ENCODE data around the gene SERPINB1. TPM values are rescaled to one million over a fixed set of nuclear protein-coding genes. Genes with fewer than 3 reads are reported as not detected.

Gene SERPINB1
- total RNA-seq, 1 experiment from 2014 or later: 18.4 TPM

- H3K36me3 Mint-ChIP-seq (ENCODE audit: insufficient read depth in 1 of 3, low read depth in 3 of 3): peaks cover 3 to 7% (median 5%) of the 10 kb centered on the region in 3 experiments; a peak in 3 of 7 replicates
- Histone ChIP-seq H3K4me2 (ENCODE audit: insufficient read depth, insufficient read length, low read length) (peak overlapping the region; percentile 73), H3K79me1 (ENCODE audit: insufficient read depth, low read depth, low read length, poor library complexity, severe bottlenecking) (no peaks in the 10 kb centered on the region), H4K8ac (replicated peaks; ENCODE audit: insufficient read length, low read depth, low read length) (no peak overlapping the region), H3K4ac (ENCODE audit: low read depth, low read length) (no peak overlapping the region), H3T11ph (ENCODE audit: low read length) (no peak overlapping the region), H2BK12ac (ENCODE audit: insufficient read length, low read depth, low read length) (no peak overlapping the region), H2BK5ac (ENCODE audit: insufficient read length, low read length) (no peak overlapping the region), H3K23ac (ENCODE audit: insufficient read length, low read depth, low read length) (no peak overlapping the region), H4K5ac (ENCODE audit: insufficient read length, low read depth, low read length) (no peak overlapping the region), H2AK5ac (ENCODE audit: insufficient read length, low read length) (no peak overlapping the region), H3K27me3 (ENCODE audit: insufficient read depth, low read length) (no peaks in the 10 kb centered on the region), H2AFZ (ENCODE audit: low read length) (no peak overlapping the region), H3K79me2 (ENCODE audit: insufficient read depth, low read length) (no peaks in the 10 kb centered on the region), H2BK15ac (ENCODE audit: low read depth, low read length) (no peak overlapping the region), H4K20me1 (ENCODE audit: control insufficient read depth, insufficient read depth, insufficient read length) (no peaks in the 10 kb centered on the region), H3K27ac (ENCODE audit: insufficient read length, low read depth, low read length) (peak overlapping the region; percentile 38), H3K18ac (ENCODE audit: insufficient read length, low read depth, low read length) (peak overlapping the region; percentile 46), H3K56ac (ENCODE audit: insufficient read length, low read depth, low read length) (no peak overlapping the region), H3K9me3 (ENCODE audit: control insufficient read depth, low read depth, low read length) (no peaks in the 10 kb centered on the region), H2BK120ac (ENCODE audit: low read depth, low read length, poor library complexity, severe bottlenecking) (no peak overlapping the region), H3K14ac (ENCODE audit: insufficient read depth, low read length) (peak overlapping the region; percentile 54; the same call in 1 of the 2 replicates), H2BK20ac (ENCODE audit: low read depth, low read length, poor library complexity, severe bottlenecking) (no peak overlapping the region), H3K9ac (ENCODE audit: extremely low read depth, insufficient read length, low read length) (no peak overlapping the region), H3K23me2 (ENCODE audit: insufficient read length, low read depth, low read length, poor library complexity, severe bottlenecking) (peaks cover 17% of the 10 kb centered on the region), H4K91ac (ENCODE audit: insufficient read length, low read depth, low read length) (no peak overlapping the region), H3K4me1 (ENCODE audit: insufficient read depth, low read length) (peaks cover 8% of the 10 kb centered on the region; the same call in 1 of the 2 replicates)
- peak overlapping the region; percentile 65 to 77 for H3K4me3 Mint-ChIP-seq
- H3K9me3 Mint-ChIP-seq: no peaks in the 10 kb centered on the region; a peak in 3 of 5 replicates
- TF ChIP-seq CTCF (conservative IDR thresholded peaks at IDR 0.05): no peak
- H3K27me3 Mint-ChIP-seq (ENCODE audit: low read depth): peaks cover 2% of the 10 kb centered on the region; the same call in 1 of the 2 replicates
- peak overlapping the region; percentile 66 to 95 (median 85); a peak in 6 of 7 replicates for H3K27ac Mint-ChIP-seq
- H3K4me1 Mint-ChIP-seq: peaks cover 52 to 55% of the 10 kb centered on the region in 2 experiments
- no CpG with 5 or more reads among the region's 25 CpGs for WGBS (ENCODE audit: extremely low coverage, insufficient read length, low lambda C conversion rate)
- DNase-seq: no peak
These were observed 34.8 kb upstream of the SERPINB1 start for GRCh38 chr6:2876210-2877056.
